Activated naive CD4-positive, alpha-beta T cell treated with anti-CD3 and anti-CD28 coated beads, Interleukin-2, amount 50 U/mL, for 24 hours (primary cell): Measurements from ENCODE around the gene SETX.
"Not testable (repeated sequence)": the region's sequence is repeated elsewhere in the genome, so short reads cannot be mapped to it uniquely, and the experiment has no call there.

Experiments
- H3K27ac Mint-ChIP-seq: one replicate; pipeline ENCODE4 v1.8.0; 2021; ENCODE audit warnings: mild to moderate bottlenecking, mixed read lengths
- H3K27me3 Mint-ChIP-seq: one replicate; pipeline ENCODE4 v1.8.0; 2021; ENCODE audit warnings: mixed read lengths
- H3K36me3 Mint-ChIP-seq: one replicate; pipeline ENCODE4 v1.8.0; 2021; ENCODE audit warnings: mixed read lengths
- H3K4me1 Mint-ChIP-seq: one replicate; pipeline ENCODE4 v1.8.0; 2021; ENCODE audit warnings: mixed read lengths
- H3K4me3 Mint-ChIP-seq: one replicate; pipeline ENCODE4 v1.8.0; 2021; ENCODE audit warnings: mild to moderate bottlenecking, mixed read lengths
- H3K9me3 Mint-ChIP-seq: one replicate; pipeline ENCODE4 v1.8.0; 2021; ENCODE audit warnings: mixed read lengths

The SETX gene

GRCh38 chr9:132274861-132275260 lies 79.9 kb downstream of the SETX start:
- Mint-ChIP-seq H3K27ac (peak overlapping the region; percentile 42), H3K27me3 (no peaks in the 10 kb centered on the region), H3K9me3 (no peaks in the 10 kb centered on the region), H3K4me1 (peaks cover 4% of the 10 kb centered on the region), H3K4me3 (no peak overlapping the region), H3K36me3 (peaks cover 30% of the 10 kb centered on the region)

GRCh38 chr9:132269704-132270516 lies 84.9 kb downstream of the SETX start:
- Mint-ChIP-seq H3K36me3 (peaks cover 25% of the 10 kb centered on the region), H3K4me1 (peaks cover 16% of the 10 kb centered on the region), H3K27ac (peak overlapping the region; percentile 87)
- H3K4me3 Mint-ChIP-seq, H3K9me3 Mint-ChIP-seq, H3K27me3 Mint-ChIP-seq: not testable (repeated sequence)

GRCh38 chr9:132268725-132269352 lies 85.9 kb downstream of the SETX start:
- Mint-ChIP-seq H3K36me3 (peaks cover 25% of the 10 kb centered on the region), H3K4me3 (no peak overlapping the region), H3K27ac (peak overlapping the region; percentile 80), H3K27me3 (no peaks in the 10 kb centered on the region), H3K9me3 (no peaks in the 10 kb centered on the region), H3K4me1 (peaks cover 16% of the 10 kb centered on the region)

- H3K9me3 Mint-ChIP-seq, result no peaks in the 10 kb centered on the region
- H3K36me3 Mint-ChIP-seq, result peaks cover 21% of the 10 kb centered on the region
- H3K27ac Mint-ChIP-seq, result peak overlapping the region; percentile 72
- H3K4me1 Mint-ChIP-seq, result peaks cover 16% of the 10 kb centered on the region
- H3K27me3 Mint-ChIP-seq, result no peaks in the 10 kb centered on the region
- H3K4me3 Mint-ChIP-seq, result no peak overlapping the region
Measured at GRCh38 chr9:132267660-132268059, 87.1 kb downstream of the SETX start.

DNA sequence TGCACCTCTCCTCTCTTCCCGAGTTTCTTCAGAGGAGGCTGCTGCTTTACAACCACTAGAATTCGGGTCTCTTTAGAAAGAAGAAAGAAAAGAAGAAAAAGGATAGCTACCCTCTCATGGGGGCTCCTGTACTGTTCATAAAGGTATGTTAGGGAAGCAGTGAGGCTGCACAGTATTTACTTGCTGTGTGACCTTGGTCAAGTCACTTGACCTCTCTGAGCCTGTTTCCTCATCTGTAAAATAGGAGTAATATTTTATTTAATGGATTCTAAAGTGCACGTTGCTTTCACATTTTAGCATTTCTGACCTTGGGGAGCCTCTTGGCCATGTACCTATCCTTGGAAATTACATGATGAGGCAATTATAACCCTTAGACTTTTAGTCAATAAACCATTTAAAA lies 88.8 kb downstream of the SETX start:
- Mint-ChIP-seq H3K9me3 (no peaks in the 10 kb centered on the region), H3K4me3 (no peak overlapping the region), H3K4me1 (peaks cover 16% of the 10 kb centered on the region), H3K27ac (no peak overlapping the region), H3K27me3 (no peaks in the 10 kb centered on the region), H3K36me3 (peaks cover 19% of the 10 kb centered on the region)

DNA sequence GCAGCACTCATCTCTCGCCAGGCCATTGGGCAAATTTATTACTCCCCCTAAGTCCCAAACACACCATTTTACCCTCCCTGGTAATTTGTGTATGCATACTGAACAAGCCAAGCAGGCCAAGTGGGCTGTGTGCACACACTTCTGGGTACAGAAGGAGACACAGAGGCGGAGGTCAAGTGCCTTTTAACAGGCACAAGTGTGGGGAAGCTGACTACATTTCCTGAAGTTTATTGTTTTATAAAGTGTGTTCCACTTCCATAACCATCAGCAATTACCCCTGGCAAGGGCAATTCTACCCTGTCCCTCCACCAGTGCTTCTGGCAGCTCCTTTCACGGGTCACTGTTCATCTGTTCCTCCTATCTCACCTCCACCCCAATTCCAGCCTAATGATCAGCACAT lies 93.9 kb downstream of the SETX start:
- Mint-ChIP-seq H3K4me3 (no peak overlapping the region), H3K36me3 (no peaks in the 10 kb centered on the region), H3K27me3 (no peaks in the 10 kb centered on the region), H3K4me1 (peaks cover 8% of the 10 kb centered on the region), H3K9me3 (no peaks in the 10 kb centered on the region), H3K27ac (no peak overlapping the region)

- Mint-ChIP-seq H3K27ac (no peak overlapping the region), H3K4me3 (no peak overlapping the region), H3K36me3 (no peaks in the 10 kb centered on the region), H3K9me3 (no peaks in the 10 kb centered on the region), H3K4me1 (no peaks in the 10 kb centered on the region), H3K27me3 (no peaks in the 10 kb centered on the region)
Measured at GRCh38 chr9:132250324-132251262, 104.2 kb downstream of the SETX start.

DNA sequence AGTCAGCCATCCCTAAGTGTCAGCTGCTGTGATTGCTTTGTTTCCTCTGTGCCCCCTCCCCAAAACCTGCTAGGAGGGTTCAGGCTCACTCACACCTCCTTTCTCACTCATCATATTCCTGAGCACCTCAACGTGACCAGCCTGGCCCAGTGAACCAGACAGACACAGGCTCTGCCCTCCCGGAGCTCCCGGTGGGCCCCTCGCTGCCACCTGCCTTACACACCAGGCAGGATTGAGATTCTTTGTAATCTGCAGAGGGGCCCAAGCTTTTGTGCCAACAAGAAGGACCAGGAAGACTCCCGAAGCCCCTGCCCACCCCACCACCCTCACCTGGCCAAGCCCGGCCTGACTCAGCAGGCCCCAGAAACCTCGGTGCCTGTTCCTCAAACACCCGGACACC lies 105.1 kb downstream of the SETX start:
- Mint-ChIP-seq H3K27me3 (no peaks in the 10 kb centered on the region), H3K9me3 (no peaks in the 10 kb centered on the region), H3K4me1 (no peaks in the 10 kb centered on the region), H3K36me3 (no peaks in the 10 kb centered on the region), H3K27ac (no peak overlapping the region), H3K4me3 (no peak overlapping the region)

DNA sequence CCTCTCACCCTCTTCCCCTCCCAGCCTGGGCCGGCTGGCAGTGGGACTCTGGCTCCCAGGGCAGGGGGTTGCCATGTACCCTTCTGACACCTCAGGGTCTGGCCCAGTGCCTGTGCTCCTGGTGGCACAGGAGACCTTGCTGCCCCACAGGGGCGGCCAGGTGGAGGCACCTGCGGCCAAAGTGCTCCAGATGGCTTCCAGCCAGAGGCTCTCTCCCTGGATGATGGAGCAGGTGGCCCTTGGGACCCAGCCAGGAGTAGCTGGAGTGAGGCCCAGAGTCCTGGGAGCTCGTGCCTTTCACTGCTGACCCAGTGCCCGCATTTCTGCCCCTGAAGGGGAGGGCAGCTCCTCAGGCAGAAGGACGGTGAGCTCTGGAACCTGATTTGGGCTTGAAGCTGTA lies 105.7 kb downstream of the SETX start:
- Mint-ChIP-seq H3K4me3 (no peak overlapping the region), H3K27me3 (no peaks in the 10 kb centered on the region), H3K4me1 (no peaks in the 10 kb centered on the region), H3K9me3 (no peaks in the 10 kb centered on the region), H3K27ac (no peak overlapping the region), H3K36me3 (no peaks in the 10 kb centered on the region)

- no peaks in the 10 kb centered on the region for H3K4me1 Mint-ChIP-seq
- no peak overlapping the region for H3K4me3 Mint-ChIP-seq
- no peak overlapping the region for H3K27ac Mint-ChIP-seq
- H3K36me3 Mint-ChIP-seq, result no peaks in the 10 kb centered on the region
- H3K27me3 Mint-ChIP-seq, result no peaks in the 10 kb centered on the region
- H3K9me3 Mint-ChIP-seq, result no peaks in the 10 kb centered on the region
Measured at GRCh38 chr9:132247942-132248341, 106.8 kb downstream of the SETX start.

- H3K9me3 Mint-ChIP-seq, result no peaks in the 10 kb centered on the region
- no peak overlapping the region for H3K27ac Mint-ChIP-seq
- H3K4me1 Mint-ChIP-seq, result peaks cover 10% of the 10 kb centered on the region
- no peaks in the 10 kb centered on the region for H3K27me3 Mint-ChIP-seq
- H3K36me3 Mint-ChIP-seq, result no peaks in the 10 kb centered on the region
- H3K4me3 Mint-ChIP-seq, result no peak overlapping the region
Measured at GRCh38 chr9:132245465-132245864, 109.3 kb downstream of the SETX start.

DNA sequence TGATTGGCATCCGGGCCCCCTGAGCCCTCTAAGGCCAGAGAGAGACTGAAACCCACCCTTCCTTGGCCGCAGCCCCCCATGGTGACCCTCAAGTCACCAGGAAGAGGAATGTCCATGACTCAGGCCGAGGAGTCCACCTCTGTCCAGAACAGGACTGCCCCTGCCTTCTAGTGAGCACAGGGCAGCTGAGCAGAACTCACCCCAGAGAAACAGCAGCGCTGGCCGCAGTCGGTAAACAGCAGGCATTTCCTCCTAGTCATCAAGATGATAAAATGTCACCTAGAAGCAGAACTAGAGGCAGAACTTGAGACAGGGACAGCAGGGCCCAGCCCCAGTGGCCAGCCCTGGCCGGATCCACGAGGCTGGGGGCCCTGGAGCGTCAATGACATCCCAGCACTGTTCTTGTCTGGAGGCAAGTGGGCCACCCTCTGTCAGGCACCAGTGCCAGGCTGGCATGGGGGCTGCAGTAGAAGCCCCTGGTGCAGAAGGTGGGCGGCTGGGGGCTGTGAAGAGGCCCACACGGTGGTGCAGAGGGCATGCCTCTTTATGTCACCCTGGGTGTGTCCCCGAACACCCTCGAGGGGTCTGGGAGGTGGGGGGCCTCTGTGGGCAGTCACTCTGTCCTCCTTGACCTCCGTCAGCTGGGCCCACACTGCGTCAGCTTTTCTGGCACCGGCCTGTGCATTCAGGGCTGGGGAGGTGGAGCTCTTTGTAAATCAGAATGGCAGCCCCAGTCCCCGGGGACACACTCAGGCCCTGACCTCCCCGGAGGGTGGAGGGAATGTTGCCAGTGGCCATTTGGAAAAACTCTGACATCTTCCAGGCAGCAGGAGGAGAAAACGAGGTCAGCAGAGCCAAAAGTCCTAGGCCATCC lies 110.0 kb downstream of the SETX start:
- no peaks in the 10 kb centered on the region for H3K9me3 Mint-ChIP-seq
- H3K27me3 Mint-ChIP-seq, result no peaks in the 10 kb centered on the region
- peaks cover 10% of the 10 kb centered on the region for H3K4me1 Mint-ChIP-seq
- no peak overlapping the region for H3K27ac Mint-ChIP-seq
- no peaks in the 10 kb centered on the region for H3K36me3 Mint-ChIP-seq
- peak overlapping the region; percentile 33 for H3K4me3 Mint-ChIP-seq

- H3K4me3 Mint-ChIP-seq, result peak overlapping the region; percentile 94
- H3K4me1 Mint-ChIP-seq, result peaks cover 10% of the 10 kb centered on the region
- no peaks in the 10 kb centered on the region for H3K9me3 Mint-ChIP-seq
- no peaks in the 10 kb centered on the region for H3K36me3 Mint-ChIP-seq
- H3K27me3 Mint-ChIP-seq, result no peaks in the 10 kb centered on the region
- peak overlapping the region; percentile 35 for H3K27ac Mint-ChIP-seq
Measured at GRCh38 chr9:132243156-132244074, 111.4 kb downstream of the SETX start.

- H3K4me3 Mint-ChIP-seq, result peak overlapping the region; percentile 94
- no peaks in the 10 kb centered on the region for H3K27me3 Mint-ChIP-seq
- peaks cover 10% of the 10 kb centered on the region for H3K4me1 Mint-ChIP-seq
- peak overlapping the region; percentile 12 for H3K27ac Mint-ChIP-seq
- no peaks in the 10 kb centered on the region for H3K9me3 Mint-ChIP-seq
- H3K36me3 Mint-ChIP-seq, result no peaks in the 10 kb centered on the region
Measured at GRCh38 chr9:132242621-132243155, 112.1 kb downstream of the SETX start.
